GM18511 (cell line): ENCODE data around the gene CLDN6.
A peak's percentile ranks its signal among the peaks of the same experiment; 100 is the strongest.

Experiments
- ATAC-seq: cut with Tn5 transposase; IDR thresholded peaks from one replicate; pipeline ENCODE4 v1.9.1; 2021; ENCODE audit warnings: mild to moderate bottlenecking, moderate library complexity; ENCODE audit not compliant: unreplicated experiment

Gene CLDN6

GRCh38 chr16:3015865-3016521 lies 2.0 kb downstream of the CLDN6 start:
- ATAC-seq, result no peak

- ATAC-seq, result no peak
Measured at GRCh38 chr16:3014971-3015370, 3.0 kb downstream of the CLDN6 start.

GRCh38 chr16:3013998-3014690 lies 3.8 kb downstream of the CLDN6 start:
- no peak for ATAC-seq

- no peak for ATAC-seq
Measured at GRCh38 chr16:3013491-3013951, 4.5 kb downstream of the CLDN6 start.

- ATAC-seq, result no peak
Measured at GRCh38 chr16:3012828-3013420, 5.1 kb downstream of the CLDN6 start, which contains the start of gene CLDN9. TSS of gene CLDN9 (plus strand) at chr16:3012923. CDS start at chr16:3013363, 440 bp downstream.

- no peak for ATAC-seq
Measured at GRCh38 chr16:3012246-3012645, 5.7 kb downstream of the CLDN6 start.

GRCh38 chr16:3010510-3010909 lies 7.5 kb downstream of the CLDN6 start:
- no peak for ATAC-seq

GRCh38 chr16:3009568-3010390 lies 8.2 kb downstream of the CLDN6 start:
- no peak for ATAC-seq

GRCh38 chr16:3008690-3009037 lies 9.3 kb downstream of the CLDN6 start:
- ATAC-seq, result no peak

GRCh38 chr16:3007957-3008689 lies 9.9 kb downstream of the CLDN6 start:
- ATAC-seq, result no peak

GRCh38 chr16:3007059-3007956 lies 10.7 kb downstream of the CLDN6 start:
- no peak for ATAC-seq

- ATAC-seq, result no peak
Measured at GRCh38 chr16:3004781-3005284, 13.2 kb downstream of the CLDN6 start.

- peak; percentile 19 for ATAC-seq
Measured at GRCh38 chr16:3004319-3004718, 13.7 kb downstream of the CLDN6 start.

GRCh38 chr16:3003582-3004270 lies 14.3 kb downstream of the CLDN6 start:
- peak; percentile 95 for ATAC-seq

GRCh38 chr16:3001316-3001715 lies 16.7 kb downstream of the CLDN6 start:
- ATAC-seq, result no peak

GRCh38 chr16:3000540-3000939 lies 17.4 kb downstream of the CLDN6 start:
- ATAC-seq, result no peak

GRCh38 chr16:2999929-3000328 lies 18.1 kb downstream of the CLDN6 start:
- no peak for ATAC-seq

- ATAC-seq, result no peak
Measured at GRCh38 chr16:2996298-2996697, 21.7 kb downstream of the CLDN6 start.
